HCT116 (cell line): ENCODE measurements around the gene ACAP2.

Experiments
- CTCF ChIP-seq, 3 experiments: fragments of 200-600 bp in 1 of 3; sonication (generic) in 1 of 3; IDR thresholded peaks in 2 of 3; conservative IDR thresholded peaks in 1 of 3; 2 replicates each; pipeline ENCODE4 v1.5.1; 2012 to 2017; ENCODE audit warnings: low read depth in 2 of 3, low read length in 2 of 3, antibody characterized with exemption in 1 of 3, borderline replicate concordance in 1 of 3, control low read depth in 1 of 3, mild to moderate bottlenecking in 1 of 3, mixed read lengths in 1 of 3, mixed run types in 1 of 3, moderate library complexity in 1 of 3; ENCODE audit not compliant: insufficient read depth in 1 of 3
- REST ChIP-seq: IDR thresholded peaks from 2 replicates; pipeline ENCODE4 v1.6.1; 2012; ENCODE audit warnings: low read depth
- TCF7L2 ChIP-seq: IDR thresholded peaks from 2 replicates; pipeline ENCODE4 v1.7.0; 2011; ENCODE audit warnings: borderline replicate concordance, inconsistent platforms; ENCODE audit not compliant: insufficient read depth, insufficient read length; ENCODE audit errors: extremely low read depth
- ZNF274 ChIP-seq: fragments of 200-500 bp; sonication (Bioruptor generic); IDR thresholded peaks from 2 replicates; pipeline ENCODE4 v1.6.1; 2014; ENCODE audit warnings: mild to moderate bottlenecking, low read depth, low read length, inconsistent platforms

- TF ChIP-seq TCF7L2, result no peak
- no peak for TF ChIP-seq CTCF (IDR thresholded peaks at IDR 0.05 in 2 of 3, conservative IDR thresholded peaks at IDR 0.05 in 1 of 3; ENCODE audit: borderline replicate concordance in 1 of 3, insufficient read depth in 1 of 3, low read depth in 2 of 3, low read length in 2 of 3)
- TF ChIP-seq ZNF274, result no peak
- TF ChIP-seq REST, result no peak
Observed at GRCh38 chr3:195285372-195285771, 157.4 kb downstream of the ACAP2 start.
